ENCODE data around the gene ATP5PD. TPM values are rescaled to one million over a fixed set of nuclear protein-coding genes. Genes with fewer than 3 reads are reported as not detected.

ATP5PD gene
- total RNA-seq, 1 donor from 2014 or later: 247 TPM

- Histone ChIP-seq H3K36me3 (ENCODE audit: control insufficient read depth in 3 of 3, insufficient read depth in 3 of 3, low read length in 3 of 3) (peaks cover 20 to 22% (median 21%) of the 10 kb centered on the region in 3 donors), H3K9ac (ENCODE audit: low read depth in 1 of 3, low read length in 3 of 3) (no peak overlapping the region), H3K27me3 (ENCODE audit: control insufficient read depth in 3 of 3, insufficient read depth in 3 of 3, low read length in 3 of 3) (no peaks in the 10 kb centered on the region), H3K4me1 (ENCODE audit: control insufficient read depth in 3 of 3, insufficient read depth in 3 of 3, low read length in 3 of 3) (peaks cover 0 to 12% (median 4%) of the 10 kb centered on the region in 3 donors), H3K9me3 (ENCODE audit: control insufficient read depth in 3 of 3, low read length in 3 of 3) (no peaks in the 10 kb centered on the region), H3K4me3 (ENCODE audit: low read length in 3 of 3) (no peak overlapping the region), H3K27ac (ENCODE audit: low read depth, low read length) (no peak overlapping the region)
Observed at GRCh38 chr17:75067856-75068255, 21.1 kb upstream of the ATP5PD start.

- no peak overlapping the region for H3K27ac ChIP-seq (ENCODE audit: low read depth, low read length)
- H3K27me3 ChIP-seq (ENCODE audit: control insufficient read depth in 3 of 3, insufficient read depth in 3 of 3, low read length in 3 of 3): no peaks in the 10 kb centered on the region
- H3K9ac ChIP-seq (ENCODE audit: low read depth in 1 of 3, low read length in 3 of 3): no peak overlapping the region
- H3K9me3 ChIP-seq (ENCODE audit: control insufficient read depth in 3 of 3, low read length in 3 of 3): no peaks in the 10 kb centered on the region
- H3K4me3 ChIP-seq (ENCODE audit: low read length in 3 of 3): no peak overlapping the region
- peaks cover 32 to 40% (median 39%) of the 10 kb centered on the region in 3 donors for H3K36me3 ChIP-seq (ENCODE audit: control insufficient read depth in 3 of 3, insufficient read depth in 3 of 3, low read length in 3 of 3)
- peaks cover 1 to 5% (median 5%) of the 10 kb centered on the region in 3 donors for H3K4me1 ChIP-seq (ENCODE audit: control insufficient read depth in 3 of 3, insufficient read depth in 3 of 3, low read length in 3 of 3)
Observed at GRCh38 chr17:75065562-75066151, 18.9 kb upstream of the ATP5PD start.

- Histone ChIP-seq H3K27me3 (ENCODE audit: control insufficient read depth in 3 of 3, insufficient read depth in 3 of 3, low read length in 3 of 3) (no peaks in the 10 kb centered on the region), H3K4me3 (ENCODE audit: low read length in 3 of 3) (no peak overlapping the region), H3K9me3 (ENCODE audit: control insufficient read depth in 3 of 3, low read length in 3 of 3) (no peaks in the 10 kb centered on the region), H3K4me1 (ENCODE audit: control insufficient read depth in 3 of 3, insufficient read depth in 3 of 3, low read length in 3 of 3) (peaks cover 3 to 12% (median 7%) of the 10 kb centered on the region in 3 donors), H3K27ac (ENCODE audit: low read depth, low read length) (no peak overlapping the region), H3K36me3 (ENCODE audit: control insufficient read depth in 3 of 3, insufficient read depth in 3 of 3, low read length in 3 of 3) (peaks cover 32 to 40% (median 39%) of the 10 kb centered on the region in 3 donors), H3K9ac (ENCODE audit: low read depth in 1 of 3, low read length in 3 of 3) (no peak overlapping the region)
Observed at GRCh38 chr17:75064867-75065561, 18.2 kb upstream of the ATP5PD start.

GRCh38 chr17:75064460-75064859, 17.7 kb upstream of the ATP5PD start:
- H3K9me3 ChIP-seq (ENCODE audit: control insufficient read depth in 3 of 3, low read length in 3 of 3): no peaks in the 10 kb centered on the region

GRCh38 chr17:75064040-75064439, 17.3 kb upstream of the ATP5PD start:
- H3K9me3 ChIP-seq (ENCODE audit: control insufficient read depth in 3 of 3, low read length in 3 of 3): no peaks in the 10 kb centered on the region
- H3K4me3 ChIP-seq (ENCODE audit: low read length in 3 of 3): no peak overlapping the region
- H3K27ac ChIP-seq (ENCODE audit: low read depth, low read length): no peak overlapping the region
- H3K4me1 ChIP-seq (ENCODE audit: control insufficient read depth in 3 of 3, insufficient read depth in 3 of 3, low read length in 3 of 3): peaks cover 8 to 20% (median 15%) of the 10 kb centered on the region in 3 donors
- H3K36me3 ChIP-seq (ENCODE audit: control insufficient read depth in 3 of 3, insufficient read depth in 3 of 3, low read length in 3 of 3): peaks cover 32 to 40% (median 39%) of the 10 kb centered on the region in 3 donors
- H3K9ac ChIP-seq (ENCODE audit: low read depth in 1 of 3, low read length in 3 of 3): no peak overlapping the region
- H3K27me3 ChIP-seq (ENCODE audit: control insufficient read depth in 3 of 3, insufficient read depth in 3 of 3, low read length in 3 of 3): no peaks in the 10 kb centered on the region

More at GRCh38 chr17:75064460-75064859, 17.7 kb upstream of the ATP5PD start:
- H3K36me3 ChIP-seq (ENCODE audit: control insufficient read depth in 3 of 3, insufficient read depth in 3 of 3, low read length in 3 of 3): peaks cover 32 to 40% (median 39%) of the 10 kb centered on the region in 3 donors
- no peak overlapping the region for H3K9ac ChIP-seq (ENCODE audit: low read depth in 1 of 3, low read length in 3 of 3)
- H3K27ac ChIP-seq (ENCODE audit: low read depth, low read length): no peak overlapping the region
- no peak overlapping the region for H3K4me3 ChIP-seq (ENCODE audit: low read length in 3 of 3)
- H3K4me1 ChIP-seq (ENCODE audit: control insufficient read depth in 3 of 3, insufficient read depth in 3 of 3, low read length in 3 of 3): peaks cover 5 to 17% (median 12%) of the 10 kb centered on the region in 3 donors
- no peaks in the 10 kb centered on the region for H3K27me3 ChIP-seq (ENCODE audit: control insufficient read depth in 3 of 3, insufficient read depth in 3 of 3, low read length in 3 of 3)

GRCh38 chr17:75063626-75064025, 16.9 kb upstream of the ATP5PD start:
- no peaks in the 10 kb centered on the region for H3K9me3 ChIP-seq (ENCODE audit: control insufficient read depth in 3 of 3, low read length in 3 of 3)
- H3K4me1 ChIP-seq (ENCODE audit: control insufficient read depth in 3 of 3, insufficient read depth in 3 of 3, low read length in 3 of 3): peaks cover 8 to 20% (median 15%) of the 10 kb centered on the region in 3 donors
- no peak overlapping the region for H3K4me3 ChIP-seq (ENCODE audit: low read length in 3 of 3)
- no peaks in the 10 kb centered on the region for H3K27me3 ChIP-seq (ENCODE audit: control insufficient read depth in 3 of 3, insufficient read depth in 3 of 3, low read length in 3 of 3)
- no peak overlapping the region for H3K9ac ChIP-seq (ENCODE audit: low read depth in 1 of 3, low read length in 3 of 3)
- H3K27ac ChIP-seq (ENCODE audit: low read depth, low read length): no peak overlapping the region
- H3K36me3 ChIP-seq (ENCODE audit: control insufficient read depth in 3 of 3, insufficient read depth in 3 of 3, low read length in 3 of 3): peaks cover 32 to 40% (median 39%) of the 10 kb centered on the region in 3 donors

- H3K9ac ChIP-seq (ENCODE audit: low read depth in 1 of 3, low read length in 3 of 3): no peak overlapping the region
- peaks cover 8 to 20% (median 15%) of the 10 kb centered on the region in 3 donors for H3K4me1 ChIP-seq (ENCODE audit: control insufficient read depth in 3 of 3, insufficient read depth in 3 of 3, low read length in 3 of 3)
- no peaks in the 10 kb centered on the region for H3K9me3 ChIP-seq (ENCODE audit: control insufficient read depth in 3 of 3, low read length in 3 of 3)
- H3K36me3 ChIP-seq (ENCODE audit: control insufficient read depth in 3 of 3, insufficient read depth in 3 of 3, low read length in 3 of 3): peaks cover 32 to 40% (median 39%) of the 10 kb centered on the region in 3 donors
- H3K27ac ChIP-seq (ENCODE audit: low read depth, low read length): no peak overlapping the region
- no peak overlapping the region for H3K4me3 ChIP-seq (ENCODE audit: low read length in 3 of 3)
- no peaks in the 10 kb centered on the region for H3K27me3 ChIP-seq (ENCODE audit: control insufficient read depth in 3 of 3, insufficient read depth in 3 of 3, low read length in 3 of 3)
Observed at GRCh38 chr17:75063201-75063600, 16.4 kb upstream of the ATP5PD start.

- Histone ChIP-seq H3K27ac (ENCODE audit: low read depth, low read length) (no peak overlapping the region), H3K27me3 (ENCODE audit: control insufficient read depth in 3 of 3, insufficient read depth in 3 of 3, low read length in 3 of 3) (no peaks in the 10 kb centered on the region), H3K4me3 (ENCODE audit: low read length in 3 of 3) (no peak overlapping the region), H3K9me3 (ENCODE audit: control insufficient read depth in 3 of 3, low read length in 3 of 3) (no peaks in the 10 kb centered on the region), H3K4me1 (ENCODE audit: control insufficient read depth in 3 of 3, insufficient read depth in 3 of 3, low read length in 3 of 3) (peaks cover 8 to 20% (median 15%) of the 10 kb centered on the region in 3 donors), H3K9ac (ENCODE audit: low read depth in 1 of 3, low read length in 3 of 3) (no peak overlapping the region), H3K36me3 (ENCODE audit: control insufficient read depth in 3 of 3, insufficient read depth in 3 of 3, low read length in 3 of 3) (peaks cover 32 to 40% (median 39%) of the 10 kb centered on the region in 3 donors)
Observed at GRCh38 chr17:75061618-75062017, 14.8 kb upstream of the ATP5PD start.

- H3K9me3 ChIP-seq (ENCODE audit: control insufficient read depth in 3 of 3, low read length in 3 of 3): no peaks in the 10 kb centered on the region
- peak overlapping the region; percentile 79 for H3K27ac ChIP-seq (ENCODE audit: low read depth, low read length)
- H3K4me1 ChIP-seq (ENCODE audit: control insufficient read depth in 3 of 3, insufficient read depth in 3 of 3, low read length in 3 of 3): peaks cover 8 to 20% (median 15%) of the 10 kb centered on the region in 3 donors
- H3K4me3 ChIP-seq (ENCODE audit: low read length in 3 of 3): no peak overlapping the region
- peaks cover 32 to 41% (median 39%) of the 10 kb centered on the region in 3 donors for H3K36me3 ChIP-seq (ENCODE audit: control insufficient read depth in 3 of 3, insufficient read depth in 3 of 3, low read length in 3 of 3)
- H3K9ac ChIP-seq (ENCODE audit: low read depth in 1 of 3, low read length in 3 of 3): peak overlapping the region in 2 of 3 donors; percentile 16 to 70
- H3K27me3 ChIP-seq (ENCODE audit: control insufficient read depth in 3 of 3, insufficient read depth in 3 of 3, low read length in 3 of 3): no peaks in the 10 kb centered on the region
Observed at GRCh38 chr17:75061055-75061438, 14.3 kb upstream of the ATP5PD start.
